NCI-H1092 (cell line): ENCODE results near the gene INPP5A.

ENCODE experiments used
- DNase-seq: peaks from one replicate; lab custom pipeline; 2025; lab: John Stamatoyannopoulos, UW

The INPP5A gene

GRCh38 chr10:132826524-132827422 is 289.2 kb downstream of the INPP5A start:
- no peak for DNase-seq

DNA sequence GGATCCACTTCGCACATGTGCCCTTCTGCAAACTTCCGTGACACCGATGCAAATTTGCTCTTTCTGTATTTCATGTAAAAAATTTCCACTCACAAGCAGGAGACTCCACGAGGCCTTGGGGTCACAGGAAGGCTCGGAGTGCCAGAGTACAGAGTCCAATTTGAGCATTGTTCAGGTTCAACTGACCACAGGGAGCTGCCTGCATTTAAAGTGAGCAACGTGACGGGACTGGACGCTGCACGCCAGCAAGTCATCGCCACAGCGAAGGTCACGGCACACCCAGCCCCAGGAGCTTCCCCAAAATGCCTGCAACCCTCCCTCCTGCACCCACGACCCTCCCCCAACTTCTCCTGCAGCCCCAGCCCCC is 289.8 kb downstream of the INPP5A start:
- no peak for DNase-seq

DNA sequence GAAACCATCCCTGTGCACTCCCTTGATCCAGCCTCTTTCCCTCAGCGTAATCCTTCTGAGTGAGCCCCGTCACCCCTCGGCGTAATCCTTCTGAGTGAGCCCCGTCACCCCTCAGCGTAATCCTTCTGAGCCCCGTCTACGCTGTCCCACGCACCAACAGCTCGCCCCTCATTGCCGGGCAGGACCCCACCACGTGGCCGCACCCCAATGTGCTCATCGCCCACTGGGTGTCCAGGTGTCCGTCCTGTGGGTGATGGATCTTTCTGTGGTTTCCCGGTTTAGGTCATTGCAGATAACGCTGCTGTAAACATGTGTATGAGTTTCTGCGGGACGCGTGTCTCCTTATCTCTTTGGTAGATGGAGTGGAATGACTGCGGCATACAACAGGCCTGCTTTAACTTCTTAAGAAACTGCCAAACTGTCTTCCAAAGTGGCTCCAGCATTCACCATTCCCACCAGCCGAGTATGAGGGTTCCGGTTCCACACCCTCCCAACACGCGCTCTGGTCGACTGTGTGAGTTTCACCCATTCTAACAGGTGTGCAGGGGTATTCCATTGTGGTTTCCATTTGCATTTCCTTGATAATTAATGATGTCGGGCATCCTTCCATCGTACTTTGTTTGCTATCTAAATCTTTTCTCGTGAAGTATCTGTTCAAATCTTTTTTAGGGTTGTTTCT is 290.4 kb downstream of the INPP5A start:
- DNase-seq: no peak

GRCh38 chr10:132828681-132829080 is 291.1 kb downstream of the INPP5A start:
- DNase-seq: no peak

- no peak for DNase-seq
Observed at GRCh38 chr10:132829403-132829802, 291.8 kb downstream of the INPP5A start.

- no peak for DNase-seq
Observed at GRCh38 chr10:132832186-132832969, 294.8 kb downstream of the INPP5A start.
